GM13976 (cell line): ENCODE results near the gene HTR3E.

Experiments used
- DNase-seq: peaks from one replicate; pipeline ENCODE4 v3.0.0; 2012; ENCODE audit warnings: low spot score
- in situ Hi-C: fragments of 300-500 bp; cut with MboI; formaldehyde crosslinking; loops from one replicate; pipeline ENCODE4 v1.12.0; 2022; ENCODE audit warnings: low sequenced_read_pairs, mixed read lengths, inconsistent platforms; ENCODE audit not compliant: unreplicated experiment
- TF ChIP-seq, protein P1 (sequence below): IDR thresholded peaks from 2 replicates; pipeline ENCODE4 v1.5.1; 2012; ENCODE audit warnings: borderline replicate concordance, mild to moderate bottlenecking; ENCODE audit not compliant: insufficient read depth; ENCODE audit errors: extremely low read depth, missing control alignments, control extremely low read depth

Gene HTR3E

DNA sequence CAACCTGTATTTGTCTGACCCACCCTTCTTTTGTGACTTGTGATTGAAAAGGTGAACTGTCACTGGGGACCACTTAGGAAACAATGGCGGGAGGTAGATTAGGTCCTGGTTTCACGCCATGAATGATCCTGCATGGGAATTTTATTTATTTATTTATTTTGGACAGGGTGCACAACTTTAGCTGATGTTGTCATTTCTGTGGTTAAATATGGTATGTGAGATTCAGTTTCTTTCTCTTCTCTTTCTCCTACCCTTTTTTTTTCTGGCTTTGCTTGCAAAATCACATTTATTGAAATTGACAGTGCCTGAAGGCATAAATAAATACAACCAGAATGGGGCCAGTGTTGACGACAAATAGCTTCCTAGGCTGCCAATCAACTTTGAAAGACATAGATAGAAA lies 18.0 kb upstream of the HTR3E start:
- TF ChIP-seq, protein P1, sequence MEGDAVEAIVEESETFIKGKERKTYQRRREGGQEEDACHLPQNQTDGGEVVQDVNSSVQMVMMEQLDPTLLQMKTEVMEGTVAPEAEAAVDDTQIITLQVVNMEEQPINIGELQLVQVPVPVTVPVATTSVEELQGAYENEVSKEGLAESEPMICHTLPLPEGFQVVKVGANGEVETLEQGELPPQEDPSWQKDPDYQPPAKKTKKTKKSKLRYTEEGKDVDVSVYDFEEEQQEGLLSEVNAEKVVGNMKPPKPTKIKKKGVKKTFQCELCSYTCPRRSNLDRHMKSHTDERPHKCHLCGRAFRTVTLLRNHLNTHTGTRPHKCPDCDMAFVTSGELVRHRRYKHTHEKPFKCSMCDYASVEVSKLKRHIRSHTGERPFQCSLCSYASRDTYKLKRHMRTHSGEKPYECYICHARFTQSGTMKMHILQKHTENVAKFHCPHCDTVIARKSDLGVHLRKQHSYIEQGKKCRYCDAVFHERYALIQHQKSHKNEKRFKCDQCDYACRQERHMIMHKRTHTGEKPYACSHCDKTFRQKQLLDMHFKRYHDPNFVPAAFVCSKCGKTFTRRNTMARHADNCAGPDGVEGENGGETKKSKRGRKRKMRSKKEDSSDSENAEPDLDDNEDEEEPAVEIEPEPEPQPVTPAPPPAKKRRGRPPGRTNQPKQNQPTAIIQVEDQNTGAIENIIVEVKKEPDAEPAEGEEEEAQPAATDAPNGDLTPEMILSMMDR, result no peak
- in situ Hi-C loops, result no loop called here
- DNase-seq, result no peak

DNA sequence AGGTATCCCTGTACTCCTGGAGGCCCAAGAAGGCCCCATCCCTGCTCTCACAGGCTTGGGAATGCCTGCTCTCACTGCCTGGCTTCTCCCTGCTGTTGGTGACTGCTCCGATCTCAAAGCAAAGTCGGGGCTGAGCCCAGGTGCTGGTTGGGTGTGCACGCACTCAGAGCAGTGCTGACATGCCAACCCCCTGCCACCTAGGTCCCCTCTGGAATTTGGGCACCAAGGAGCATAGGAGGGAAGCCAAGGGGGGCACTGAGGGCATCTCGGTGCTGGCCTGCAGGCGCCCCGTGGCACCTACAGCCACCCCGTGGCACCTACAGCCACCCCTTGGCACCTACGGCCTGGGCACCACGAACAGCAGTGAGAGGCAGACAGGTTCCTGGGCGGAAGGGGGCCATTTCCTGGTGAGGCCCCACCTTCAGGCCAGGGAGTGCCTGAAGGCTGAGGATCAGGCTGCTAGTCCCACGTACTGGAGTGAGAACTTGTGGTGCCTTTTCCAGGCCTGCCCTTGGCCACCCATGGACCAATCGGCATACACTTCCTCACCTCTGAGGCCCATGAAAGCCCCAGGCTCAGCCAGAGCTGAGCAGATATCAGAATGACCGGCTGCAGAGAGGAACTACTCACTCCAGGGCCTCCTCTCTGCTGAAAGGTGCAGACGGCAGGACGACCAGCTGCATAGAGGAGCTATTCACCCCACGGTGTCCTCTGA lies 15.6 kb upstream of the HTR3E start:
- TF ChIP-seq, protein P1, result no peak
- no peak for DNase-seq
- in situ Hi-C loops, result no loop called here

DNA sequence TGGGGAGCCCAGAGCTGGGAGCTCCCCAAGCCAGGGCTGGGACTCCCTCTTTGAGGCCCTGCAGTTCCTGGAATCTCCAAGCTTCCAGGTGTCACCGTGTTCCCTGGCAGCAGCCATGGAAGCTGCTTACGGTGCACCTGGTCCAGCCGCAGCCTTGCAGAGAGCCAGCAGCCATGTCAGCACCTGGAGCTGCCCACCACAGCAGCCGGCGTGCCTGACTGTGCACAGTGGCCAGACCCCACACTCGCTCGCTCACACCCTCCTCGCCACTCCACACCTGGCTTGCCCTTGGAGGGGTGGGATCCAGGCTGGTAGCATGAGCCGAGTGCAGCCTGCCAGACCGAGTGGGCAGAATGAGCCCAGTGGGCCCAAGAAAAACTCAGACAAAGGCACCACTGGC lies 14.8 kb upstream of the HTR3E start:
- in situ Hi-C loops, result no loop called here
- TF ChIP-seq, protein P1, result no peak
- no peak for DNase-seq

DNA sequence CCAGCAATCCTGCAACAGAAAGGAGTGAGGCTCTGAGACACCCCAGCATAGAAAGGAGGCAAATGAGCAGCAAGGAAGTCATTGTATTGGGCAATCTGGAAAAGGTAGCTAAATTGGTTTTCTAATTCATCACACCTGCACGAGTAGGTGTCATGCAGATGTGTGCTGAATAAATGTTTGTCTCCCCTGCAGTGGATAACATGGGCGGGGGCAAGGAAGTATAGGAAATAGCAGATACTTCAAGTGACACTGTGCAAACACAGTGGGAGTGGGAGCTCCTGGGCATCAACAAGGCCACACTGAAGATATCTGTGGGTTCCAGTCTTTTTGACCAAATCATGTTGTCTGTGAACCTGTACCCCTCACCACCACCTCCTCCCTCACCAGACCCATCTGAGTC lies 14.4 kb upstream of the HTR3E start:
- no peak for DNase-seq
- in situ Hi-C loops, result no loop called here
- TF ChIP-seq, protein P1, result no peak

DNA sequence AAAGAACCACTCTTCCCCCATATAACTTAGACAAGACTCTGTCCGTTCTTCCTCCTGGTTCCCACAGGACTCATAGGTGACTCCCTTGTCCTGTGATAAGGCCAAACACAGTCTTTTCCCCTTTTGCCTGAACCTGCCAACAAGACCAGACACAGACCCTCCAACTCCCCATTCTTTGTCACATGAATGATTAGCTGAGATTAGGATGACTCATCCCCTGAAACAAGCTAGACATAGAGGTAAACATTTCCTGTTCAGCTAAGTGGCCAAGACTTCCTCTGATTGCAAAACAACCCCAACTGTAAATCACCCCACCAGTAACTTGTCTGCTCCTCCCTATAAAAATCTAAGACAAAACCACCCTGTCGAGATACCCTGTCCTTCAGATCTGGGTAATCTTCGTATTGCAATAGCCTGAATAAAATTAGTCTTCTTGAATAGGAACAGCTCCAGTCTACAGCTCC lies 11.4 kb upstream of the HTR3E start:
- TF ChIP-seq, protein P1, result no peak
- in situ Hi-C loops, result no loop called here
- DNase-seq, result no peak

- in situ Hi-C loops, result no loop called here
- no peak for DNase-seq
- TF ChIP-seq, protein P1, result no peak
These were observed 4.7 kb upstream of the HTR3E start for GRCh38 chr3:184092199-184092598.
